Measurements from ENCODE around the gene NCOA3.
A peak's percentile ranks its signal among the peaks of the same experiment; 100 is the strongest.

NCOA3 gene

GRCh38 chr20:47596003-47596571 is 94.4 kb downstream of the NCOA3 start:
- DNase-seq (ENCODE audit: low read depth in 2 of 3, low spot score in 2 of 3) = no peak

GRCh38 chr20:47597090-47597489 is 95.4 kb downstream of the NCOA3 start:
- no peak for DNase-seq (ENCODE audit: low read depth in 2 of 3, low spot score in 2 of 3)

- no peak for DNase-seq (ENCODE audit: low read depth in 2 of 3, low spot score in 2 of 3)
Measured at GRCh38 chr20:47598911-47599744, 97.4 kb downstream of the NCOA3 start.

- DNase-seq (ENCODE audit: low read depth in 2 of 3, low spot score in 2 of 3) = no peak
Measured at GRCh38 chr20:47600967-47601547, 99.4 kb downstream of the NCOA3 start.

GRCh38 chr20:47603260-47603659 is 101.6 kb downstream of the NCOA3 start:
- no peak for DNase-seq (ENCODE audit: low read depth in 2 of 3, low spot score in 2 of 3)

- DNase-seq (ENCODE audit: low read depth in 2 of 3, low spot score in 2 of 3) = no peak
Measured at GRCh38 chr20:47605673-47606413, 104.2 kb downstream of the NCOA3 start.

GRCh38 chr20:47606414-47606982 is 104.8 kb downstream of the NCOA3 start:
- DNase-seq (ENCODE audit: low read depth in 2 of 3, low spot score in 2 of 3) = no peak

- DNase-seq (ENCODE audit: low read depth in 2 of 3, low spot score in 2 of 3) = no peak
Measured at GRCh38 chr20:47606983-47607613, 105.4 kb downstream of the NCOA3 start.

- DNase-seq (ENCODE audit: low read depth in 2 of 3, low spot score in 2 of 3) = no peak
Measured at GRCh38 chr20:47609001-47609400, 107.3 kb downstream of the NCOA3 start.

GRCh38 chr20:47610247-47610944 is 108.7 kb downstream of the NCOA3 start:
- peak; percentile 21 to 47 (median 26) for DNase-seq (ENCODE audit: low read depth in 2 of 3, low spot score in 2 of 3)

GRCh38 chr20:47610945-47611250 is 109.2 kb downstream of the NCOA3 start:
- DNase-seq (ENCODE audit: low read depth in 2 of 3, low spot score in 2 of 3) = no peak

- DNase-seq (ENCODE audit: low read depth in 2 of 3, low spot score in 2 of 3) = no peak
Measured at GRCh38 chr20:47611785-47612184, 110.1 kb downstream of the NCOA3 start.

- no peak for DNase-seq (ENCODE audit: low read depth in 2 of 3, low spot score in 2 of 3)
Measured at GRCh38 chr20:47612670-47613069, 111.0 kb downstream of the NCOA3 start.

GRCh38 chr20:47614703-47615309 is 113.1 kb downstream of the NCOA3 start:
- no peak for DNase-seq (ENCODE audit: low read depth in 2 of 3, low spot score in 2 of 3)

- DNase-seq (ENCODE audit: low read depth in 2 of 3, low spot score in 2 of 3) = no peak
Measured at GRCh38 chr20:47618479-47618878, 116.8 kb downstream of the NCOA3 start.

- no peak for DNase-seq (ENCODE audit: low read depth in 2 of 3, low spot score in 2 of 3)
Measured at GRCh38 chr20:47620808-47621805, 119.4 kb downstream of the NCOA3 start.

- DNase-seq (ENCODE audit: low read depth in 2 of 3, low spot score in 2 of 3) = no peak
Measured at GRCh38 chr20:47622118-47622665, 120.5 kb downstream of the NCOA3 start.

- no peak for DNase-seq (ENCODE audit: low read depth in 2 of 3, low spot score in 2 of 3)
Measured at GRCh38 chr20:47623206-47623605, 121.5 kb downstream of the NCOA3 start.

GRCh38 chr20:47627540-47627939 is 125.9 kb downstream of the NCOA3 start:
- DNase-seq (ENCODE audit: low read depth in 2 of 3, low spot score in 2 of 3) = no peak
